HG03064 (cell line): Measurements from ENCODE around the gene RPN2.

ENCODE experiments used
- ATAC-seq: cut with Tn5 transposase; IDR thresholded peaks from one replicate; pipeline ENCODE4 v1.9.1; 2021; ENCODE audit warnings: low read depth; ENCODE audit not compliant: unreplicated experiment

RPN2 gene

GRCh38 chr20:37209193-37209592 lies 30.1 kb downstream of the RPN2 start:
- no peak for ATAC-seq

GRCh38 chr20:37209661-37210314 lies 30.7 kb downstream of the RPN2 start:
- ATAC-seq: no peak

GRCh38 chr20:37218441-37218840 lies 39.3 kb downstream of the RPN2 start:
- ATAC-seq: no peak

GRCh38 chr20:37218976-37219375 lies 39.8 kb downstream of the RPN2 start:
- ATAC-seq: no peak

- no peak for ATAC-seq
These were observed 40.9 kb downstream of the RPN2 start for GRCh38 chr20:37219751-37220668.

GRCh38 chr20:37220731-37221130 lies 41.6 kb downstream of the RPN2 start:
- no peak for ATAC-seq

- ATAC-seq: no peak
These were observed 43.0 kb downstream of the RPN2 start for GRCh38 chr20:37222086-37222485.

- ATAC-seq: no peak
These were observed 43.9 kb downstream of the RPN2 start for GRCh38 chr20:37223053-37223452.

GRCh38 chr20:37225146-37225545 lies 46.0 kb downstream of the RPN2 start:
- ATAC-seq: no peak

- no peak for ATAC-seq
These were observed 47.8 kb downstream of the RPN2 start for GRCh38 chr20:37226889-37227288.

- ATAC-seq: no peak
These were observed 49.0 kb downstream of the RPN2 start for GRCh38 chr20:37228082-37228481.

- ATAC-seq: no peak
These were observed 49.5 kb downstream of the RPN2 start for GRCh38 chr20:37228656-37229055.

- no peak for ATAC-seq
These were observed 50.2 kb downstream of the RPN2 start for GRCh38 chr20:37229357-37229756.

GRCh38 chr20:37230200-37230599 lies 51.1 kb downstream of the RPN2 start:
- ATAC-seq: no peak

- no peak for ATAC-seq
These were observed 53.0 kb downstream of the RPN2 start for GRCh38 chr20:37231947-37232630.

GRCh38 chr20:37233548-37234253 lies 54.6 kb downstream of the RPN2 start:
- ATAC-seq: no peak

GRCh38 chr20:37234254-37234581 lies 55.1 kb downstream of the RPN2 start:
- ATAC-seq: no peak

- no peak for ATAC-seq
These were observed 55.9 kb downstream of the RPN2 start for GRCh38 chr20:37235065-37235464.

- ATAC-seq: no peak
These were observed 57.3 kb downstream of the RPN2 start for GRCh38 chr20:37236462-37236861.

GRCh38 chr20:37237656-37238055 lies 58.5 kb downstream of the RPN2 start:
- ATAC-seq: no peak

GRCh38 chr20:37238426-37238825 lies 59.3 kb downstream of the RPN2 start:
- ATAC-seq: no peak
